ENCODE data around the gene SGK1.
A peak's percentile ranks its signal among the peaks of the same experiment; 100 is the strongest.
"Not testable (repeated sequence)": the region's sequence is repeated elsewhere in the genome, so short reads cannot be mapped to it uniquely, and the experiment has no call there.

The SGK1 gene

DNA sequence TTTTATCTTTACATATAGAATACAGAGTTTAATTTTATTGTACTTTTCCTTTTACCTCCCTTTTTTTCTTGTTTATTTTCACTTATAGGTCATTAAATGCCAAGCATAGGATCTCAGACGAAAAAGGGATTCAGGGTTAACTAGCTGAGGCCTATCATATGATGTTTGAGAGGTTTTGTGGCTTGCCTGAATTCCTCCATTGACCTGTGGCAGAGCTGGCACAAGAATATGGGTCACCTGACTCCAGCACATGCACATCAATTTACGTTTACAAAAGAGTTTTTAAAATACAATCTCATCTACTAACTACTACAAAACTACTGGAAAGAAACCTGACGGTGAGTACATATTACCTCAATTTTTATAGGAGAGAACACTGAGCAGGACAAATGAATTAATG lies 60.4 kb downstream of the SGK1 start:
- POLR2A ChIA-PET, result no interaction called here
- H3K36me3 ChIP-seq (ENCODE audit: control insufficient read depth in 4 of 4, insufficient read depth in 4 of 4, low read length in 3 of 4), result no peaks in the 10 kb centered on the region
- DNase-seq, result no peak
- H3K9me3 ChIP-seq (ENCODE audit: control extremely low read depth in 1 of 5, control insufficient read depth in 4 of 5, insufficient read depth in 2 of 5, low read depth in 1 of 5, low read length in 4 of 5), result no peaks in the 10 kb centered on the region
- 100% methylated on average over 1 of the region's 3 CpGs for WGBS (ENCODE audit: insufficient coverage)
- H3K4me1 ChIP-seq (ENCODE audit: control extremely low read depth in 1 of 4, control insufficient read depth in 4 of 4, insufficient read depth in 4 of 4, low read length in 3 of 4), result peaks cover 0 to 5% (median under 1%) of the 10 kb centered on the region in 4 experiments
- H3K27me3 ChIP-seq (replicated peaks in 2 of 5; ENCODE audit: control insufficient read depth in 4 of 5, insufficient read depth in 5 of 5, low read length in 4 of 5), result no peaks in the 10 kb centered on the region
- no peak overlapping the region for H3K4me3 ChIP-seq (ENCODE audit: control insufficient read depth in 1 of 7, extremely low read depth in 1 of 7, insufficient read depth in 4 of 7, low read depth in 2 of 7, low read length in 6 of 7)
- CTCF ChIA-PET, result no interaction called here
- no peak overlapping the region for H3K27ac ChIP-seq (ENCODE audit: insufficient read depth in 1 of 2, low read depth in 1 of 2, low read length in 2 of 2, poor library complexity in 1 of 2, severe bottlenecking in 2 of 2)

DNA sequence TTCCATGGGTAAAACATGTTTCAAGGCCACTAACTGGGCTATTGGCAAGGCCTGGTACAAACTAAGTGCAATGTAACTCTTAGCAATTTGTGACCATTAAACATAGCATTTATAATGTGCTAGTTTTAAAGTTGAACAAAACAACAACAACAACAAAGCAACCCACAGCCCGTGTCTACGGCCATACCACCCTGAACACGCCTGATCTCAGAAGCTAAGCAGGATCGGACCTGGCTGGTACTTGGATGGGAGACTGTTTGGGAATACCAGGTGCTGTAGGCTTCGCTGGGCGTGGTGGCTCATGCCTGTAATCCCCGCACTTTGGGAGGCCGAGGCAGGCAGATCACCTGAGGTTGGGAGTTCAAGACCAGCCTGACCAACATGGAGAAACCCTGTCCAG lies 61.0 kb downstream of the SGK1 start:
- peaks cover 0 to 5% (median under 1%) of the 10 kb centered on the region in 4 experiments for H3K4me1 ChIP-seq (ENCODE audit: control extremely low read depth in 1 of 4, control insufficient read depth in 4 of 4, insufficient read depth in 4 of 4, low read length in 3 of 4)
- 97% methylated on average over 4 of the region's 8 CpGs for WGBS (ENCODE audit: insufficient coverage)
- no peaks in the 10 kb centered on the region for H3K27me3 ChIP-seq (replicated peaks in 2 of 5; ENCODE audit: control insufficient read depth in 4 of 5, insufficient read depth in 5 of 5, low read length in 4 of 5)
- CTCF ChIA-PET, result no interaction called here
- no peak overlapping the region for H3K4me3 ChIP-seq (ENCODE audit: control insufficient read depth in 1 of 7, extremely low read depth in 1 of 7, insufficient read depth in 4 of 7, low read depth in 2 of 7, low read length in 6 of 7)
- DNase-seq, result no peak
- POLR2A ChIA-PET, result no interaction called here
- H3K27ac ChIP-seq (ENCODE audit: insufficient read depth in 1 of 2, low read depth in 1 of 2, low read length in 2 of 2, poor library complexity in 1 of 2, severe bottlenecking in 2 of 2), result no peak overlapping the region
- no peaks in the 10 kb centered on the region for H3K36me3 ChIP-seq (ENCODE audit: control insufficient read depth in 4 of 4, insufficient read depth in 4 of 4, low read length in 3 of 4)
- H3K9me3 ChIP-seq (ENCODE audit: control extremely low read depth in 1 of 5, control insufficient read depth in 4 of 5, insufficient read depth in 2 of 5, low read depth in 1 of 5, low read length in 4 of 5), result no peaks in the 10 kb centered on the region

DNA sequence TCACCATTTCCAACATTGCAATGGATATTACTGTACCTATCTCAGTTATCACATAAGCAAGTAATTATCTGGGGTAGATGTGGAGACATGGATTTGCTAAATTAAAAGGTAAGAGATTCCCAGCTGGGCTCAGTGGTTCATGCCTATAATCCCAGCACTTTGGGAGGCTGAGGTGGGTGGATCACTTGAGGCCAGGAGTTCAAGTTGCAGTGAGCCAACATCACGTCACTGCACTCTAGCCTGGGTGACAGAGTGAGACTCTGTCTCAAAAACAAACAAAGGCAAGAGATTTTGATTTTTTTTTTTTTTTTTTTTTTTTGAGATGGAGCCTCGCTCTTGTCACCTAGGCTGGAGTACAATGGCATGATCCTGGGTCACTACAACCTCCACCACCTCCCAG lies 62.6 kb downstream of the SGK1 start:
- CTCF ChIA-PET, result not testable (repeated sequence)
- no CpG with 5 or more reads among the region's 2 CpGs for WGBS (ENCODE audit: insufficient coverage)

DNA sequence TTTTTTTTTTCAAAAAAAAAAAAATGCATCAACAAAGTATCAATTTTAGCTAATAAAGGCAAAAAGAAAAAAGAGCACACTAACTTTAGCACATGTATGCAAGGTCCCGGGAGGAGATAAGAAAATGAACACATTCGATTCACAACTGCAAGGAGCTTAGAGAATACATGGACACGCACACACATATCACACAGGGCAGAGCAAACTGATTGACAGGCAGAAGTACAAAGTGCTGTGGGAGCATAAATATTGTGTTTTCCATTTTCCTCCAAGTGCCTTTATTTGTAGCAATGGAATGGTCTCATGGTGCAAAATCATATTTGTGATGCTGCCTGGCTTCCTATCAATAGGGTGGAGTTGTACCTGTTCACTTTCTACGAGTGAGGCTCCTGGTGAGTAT lies 63.8 kb downstream of the SGK1 start:
- ChIA-PET POLR2A (interaction anchor here (0.7 kb wide), 1 partner anchor 236 kb away, joined by 3 read pairs; no protein-coding TSS in a partner anchor), CTCF (interaction anchor here (0.7 to 1.5 kb wide), 2 partner anchors 26 to 154 kb away, joined by 3 to 4 read pairs; no protein-coding TSS in a partner anchor)
- no peaks in the 10 kb centered on the region for H3K27me3 ChIP-seq (replicated peaks in 2 of 5; ENCODE audit: control insufficient read depth in 4 of 5, insufficient read depth in 5 of 5, low read length in 4 of 5)
- peaks cover 0 to 10% (median under 1%) of the 10 kb centered on the region in 4 experiments for H3K4me1 ChIP-seq (ENCODE audit: control extremely low read depth in 1 of 4, control insufficient read depth in 4 of 4, insufficient read depth in 4 of 4, low read length in 3 of 4)
- H3K4me3 ChIP-seq (ENCODE audit: control insufficient read depth in 1 of 7, extremely low read depth in 1 of 7, insufficient read depth in 4 of 7, low read depth in 2 of 7, low read length in 6 of 7), result no peak overlapping the region
- no peaks in the 10 kb centered on the region for H3K9me3 ChIP-seq (ENCODE audit: control extremely low read depth in 1 of 5, control insufficient read depth in 4 of 5, insufficient read depth in 2 of 5, low read depth in 1 of 5, low read length in 4 of 5)
- no peak overlapping the region for H3K27ac ChIP-seq (ENCODE audit: insufficient read depth in 1 of 2, low read depth in 1 of 2, low read length in 2 of 2, poor library complexity in 1 of 2, severe bottlenecking in 2 of 2)
- DNase-seq, result no peak
- H3K36me3 ChIP-seq (ENCODE audit: control insufficient read depth in 4 of 4, insufficient read depth in 4 of 4, low read length in 3 of 4), result no peaks in the 10 kb centered on the region
- 100% methylated on average over 3 of the region's 4 CpGs for WGBS (ENCODE audit: insufficient coverage)

More for the DNA sequence above, 62.6 kb downstream of the SGK1 start:
- POLR2A ChIA-PET; H3K36me3 ChIP-seq (ENCODE audit: control insufficient read depth in 4 of 4, insufficient read depth in 4 of 4, low read length in 3 of 4); H3K4me3 ChIP-seq (ENCODE audit: control insufficient read depth in 1 of 7, extremely low read depth in 1 of 7, insufficient read depth in 4 of 7, low read depth in 2 of 7, low read length in 6 of 7); H3K4me1 ChIP-seq (ENCODE audit: control extremely low read depth in 1 of 4, control insufficient read depth in 4 of 4, insufficient read depth in 4 of 4, low read length in 3 of 4); H3K9me3 ChIP-seq (ENCODE audit: control extremely low read depth in 1 of 5, control insufficient read depth in 4 of 5, insufficient read depth in 2 of 5, low read depth in 1 of 5, low read length in 4 of 5); H3K27me3 ChIP-seq (replicated peaks in 2 of 5; ENCODE audit: control insufficient read depth in 4 of 5, insufficient read depth in 5 of 5, low read length in 4 of 5); H3K27ac ChIP-seq (ENCODE audit: insufficient read depth in 1 of 2, low read depth in 1 of 2, low read length in 2 of 2, poor library complexity in 1 of 2, severe bottlenecking in 2 of 2); DNase-seq: not testable (repeated sequence)

DNA sequence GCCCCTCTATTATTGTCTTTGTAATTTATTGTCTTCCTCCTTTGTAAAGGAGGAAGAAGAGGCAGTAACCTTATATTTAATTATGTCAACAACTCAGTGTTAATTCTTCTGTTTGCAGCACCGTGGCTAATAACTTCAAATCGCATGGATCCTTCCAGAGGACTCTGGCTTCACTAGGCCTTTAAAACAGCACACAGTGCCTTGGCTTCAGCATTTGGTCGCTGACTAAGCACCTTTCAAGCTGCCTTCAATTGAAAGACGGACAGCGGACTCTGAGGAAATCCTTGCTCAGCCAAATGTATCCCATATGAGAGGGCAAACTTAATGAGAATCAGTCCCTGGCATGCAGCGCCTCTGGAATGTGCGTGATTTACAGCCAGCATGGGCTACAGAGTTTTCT lies 64.2 kb downstream of the SGK1 start:
- peaks cover 0 to 10% (median under 1%) of the 10 kb centered on the region in 4 experiments for H3K4me1 ChIP-seq (ENCODE audit: control extremely low read depth in 1 of 4, control insufficient read depth in 4 of 4, insufficient read depth in 4 of 4, low read length in 3 of 4)
- H3K9me3 ChIP-seq (ENCODE audit: control extremely low read depth in 1 of 5, control insufficient read depth in 4 of 5, insufficient read depth in 2 of 5, low read depth in 1 of 5, low read length in 4 of 5), result no peaks in the 10 kb centered on the region
- WGBS (ENCODE audit: insufficient coverage), result 49% methylated on average over 7 of the region's 7 CpGs
- no peaks in the 10 kb centered on the region for H3K27me3 ChIP-seq (replicated peaks in 2 of 5; ENCODE audit: control insufficient read depth in 4 of 5, insufficient read depth in 5 of 5, low read length in 4 of 5)
- no peak overlapping the region for H3K4me3 ChIP-seq (ENCODE audit: control insufficient read depth in 1 of 7, extremely low read depth in 1 of 7, insufficient read depth in 4 of 7, low read depth in 2 of 7, low read length in 6 of 7)
- no peak overlapping the region for H3K27ac ChIP-seq (ENCODE audit: insufficient read depth in 1 of 2, low read depth in 1 of 2, low read length in 2 of 2, poor library complexity in 1 of 2, severe bottlenecking in 2 of 2)
- ChIA-PET POLR2A (no interaction called here), CTCF (interaction anchor here (1.5 kb wide), 1 partner anchor 26 kb away, joined by 3 read pairs; no protein-coding TSS in a partner anchor)
- peak in 1 of 3 donors; percentile 18 for DNase-seq
- no peaks in the 10 kb centered on the region for H3K36me3 ChIP-seq (ENCODE audit: control insufficient read depth in 4 of 4, insufficient read depth in 4 of 4, low read length in 3 of 4)

DNA sequence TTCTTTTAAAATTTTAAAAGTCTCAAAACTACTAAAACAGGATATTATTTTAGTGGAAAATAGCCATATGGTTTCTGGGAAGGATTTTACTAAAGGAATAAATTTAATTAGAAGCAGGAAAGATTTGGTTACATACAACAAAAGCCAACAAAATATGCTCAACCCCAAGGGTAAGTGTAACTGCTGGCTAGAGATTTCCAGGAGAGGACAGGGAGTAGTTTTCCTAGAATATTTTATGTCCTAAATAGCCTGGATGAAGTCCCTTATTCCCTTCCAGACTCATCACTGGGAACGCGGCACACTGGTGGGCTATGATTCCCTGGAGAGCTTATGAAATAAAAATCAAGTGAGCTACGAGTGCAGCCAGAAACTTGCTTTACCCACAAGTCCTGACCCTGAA lies 66.6 kb downstream of the SGK1 start:
- Histone ChIP-seq H3K9me3 (ENCODE audit: control extremely low read depth in 1 of 5, control insufficient read depth in 4 of 5, insufficient read depth in 2 of 5, low read depth in 1 of 5, low read length in 4 of 5) (no peaks in the 10 kb centered on the region), H3K4me1 (ENCODE audit: control extremely low read depth in 1 of 4, control insufficient read depth in 4 of 4, insufficient read depth in 4 of 4, low read length in 3 of 4) (peaks cover 3 to 13% (median 6%) of the 10 kb centered on the region in 4 experiments), H3K4me3 (ENCODE audit: control insufficient read depth in 1 of 7, extremely low read depth in 1 of 7, insufficient read depth in 4 of 7, low read depth in 2 of 7, low read length in 6 of 7) (no peak overlapping the region), H3K27me3 (replicated peaks in 2 of 5; ENCODE audit: control insufficient read depth in 4 of 5, insufficient read depth in 5 of 5, low read length in 4 of 5) (no peaks in the 10 kb centered on the region), H3K36me3 (ENCODE audit: control insufficient read depth in 4 of 4, insufficient read depth in 4 of 4, low read length in 3 of 4) (no peaks in the 10 kb centered on the region), H3K27ac (ENCODE audit: insufficient read depth in 1 of 2, low read depth in 1 of 2, low read length in 2 of 2, poor library complexity in 1 of 2, severe bottlenecking in 2 of 2) (no peak overlapping the region)
- no peak for DNase-seq
- CTCF ChIA-PET, result no interaction called here
- 100% methylated on average over 1 of the region's 3 CpGs for WGBS (ENCODE audit: insufficient coverage)
- POLR2A ChIA-PET, result no interaction called here

DNA sequence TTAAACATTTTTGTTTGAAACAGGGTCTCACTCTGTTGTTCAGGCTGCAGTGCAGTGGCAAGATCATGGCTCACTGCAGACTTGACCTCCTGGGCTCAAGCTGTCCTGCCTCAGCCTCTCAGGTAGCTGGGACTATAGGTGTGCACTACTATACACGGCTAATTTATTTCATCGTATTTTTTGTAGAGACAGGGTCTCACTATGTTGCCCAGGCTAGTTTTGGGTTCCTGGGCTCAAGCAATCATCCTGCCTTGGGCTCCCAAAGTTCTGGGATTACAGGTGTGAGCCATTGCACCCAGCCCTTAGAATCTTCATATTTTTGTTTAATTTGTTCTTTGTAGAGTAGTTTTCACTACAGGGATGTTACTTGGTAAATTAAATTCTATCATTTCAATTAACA lies 67.1 kb downstream of the SGK1 start:
- Histone ChIP-seq H3K27ac (ENCODE audit: insufficient read depth in 1 of 2, low read depth in 1 of 2, low read length in 2 of 2, poor library complexity in 1 of 2, severe bottlenecking in 2 of 2) (no peak overlapping the region), H3K36me3 (ENCODE audit: control insufficient read depth in 4 of 4, insufficient read depth in 4 of 4, low read length in 3 of 4) (no peaks in the 10 kb centered on the region), H3K4me3 (ENCODE audit: control insufficient read depth in 1 of 7, extremely low read depth in 1 of 7, insufficient read depth in 4 of 7, low read depth in 2 of 7, low read length in 6 of 7) (no peak overlapping the region), H3K9me3 (ENCODE audit: control extremely low read depth in 1 of 5, control insufficient read depth in 4 of 5, insufficient read depth in 2 of 5, low read depth in 1 of 5, low read length in 4 of 5) (no peaks in the 10 kb centered on the region), H3K4me1 (ENCODE audit: control extremely low read depth in 1 of 4, control insufficient read depth in 4 of 4, insufficient read depth in 4 of 4, low read length in 3 of 4) (peaks cover 3 to 13% (median 6%) of the 10 kb centered on the region in 4 experiments), H3K27me3 (replicated peaks in 2 of 5; ENCODE audit: control insufficient read depth in 4 of 5, insufficient read depth in 5 of 5, low read length in 4 of 5) (no peaks in the 10 kb centered on the region)
- CTCF ChIA-PET, result no interaction called here
- WGBS (ENCODE audit: insufficient coverage), result 100% methylated on average over 2 of the region's 2 CpGs
- POLR2A ChIA-PET, result no interaction called here
- DNase-seq, result no peak

Measured in common myeloid progenitor, CD34-positive (primary cell).